Spinal cord (tissue), 10 donors: ENCODE data around the gene STYX. TPM values are rescaled to one million over a fixed set of nuclear protein-coding genes. Genes with fewer than 3 reads are reported as not detected.

Experiments used
- DNase-seq, 6 donors: peaks; one replicate each; pipeline versions ENCODE4 v3.0.0 to v3.0.0-alpha.2; 2013 to 2015; ENCODE audit warnings: low spot score in 6 of 6, low read depth in 4 of 6
- H3K27ac ChIP-seq: one replicate; pipeline ENCODE4 v1.5.1; 2013; ENCODE audit warnings: low read depth, low read length, control low read depth
- H3K27me3 ChIP-seq: one replicate; pipeline ENCODE4 v1.6.1; 2013; ENCODE audit warnings: low read length; ENCODE audit not compliant: control insufficient read depth, insufficient read depth
- H3K36me3 ChIP-seq: one replicate; pipeline ENCODE4 v1.6.1; 2013; ENCODE audit warnings: low read length; ENCODE audit not compliant: control insufficient read depth, insufficient read depth
- H3K4me1 ChIP-seq: one replicate; pipeline ENCODE4 v1.6.1; 2013; ENCODE audit warnings: low read length; ENCODE audit not compliant: control insufficient read depth, insufficient read depth
- H3K4me3 ChIP-seq: one replicate; pipeline ENCODE4 v1.5.1; 2013; ENCODE audit warnings: low read depth, low read length, control low read depth
- H3K9me3 ChIP-seq: one replicate; pipeline ENCODE4 v1.6.1; 2013; ENCODE audit warnings: low read length; ENCODE audit not compliant: control insufficient read depth, insufficient read depth
- WGBS: methylation state at CpG from one replicate; pipeline ENCODE4 v1.1.5; 2013; ENCODE audit warnings: missing lambda C conversion rate; ENCODE audit not compliant: insufficient coverage; 5-methylcytosine and 5-hydroxymethylcytosine counted together
- long read RNA-seq, 4 donors: transcript quantifications; one replicate each; lab custom pipeline, GENCODE V29; 2026
- polyA plus RNA-seq, 2 donors: library from polyadenylated mRNA; unstranded; fragments of 120-200 nt; gene quantifications; one replicate each; pipeline ENCODE4 v1.2.1, GENCODE V29; 2013; ENCODE audit not compliant: insufficient read length in 2 of 2
- total RNA-seq, 2 donors: library from RNA; depleted of rRNA in 1 of 2; stranded (reverse); fragments of 120-200 nt in 1 of 2; fragments of >200 nt in 1 of 2; gene quantifications; one replicate each; pipeline versions ENCODE4 v1.2.3 to v1.2.4, GENCODE V29; 2013 to 2014
- donor health status: healthy.

The STYX gene
- total RNA-seq (10 to 100 TPM; 10.5 to 29.7 TPM), polyA plus RNA-seq (10 to 100 TPM; 16.0 to 19.9 TPM)
- long read RNA-seq, donor 1, full-length matches to known transcripts, result 3 of 3 reads
- long read RNA-seq, donor 1, partial matches to known transcripts, result 0 of 3 reads
- long read RNA-seq, donor 1, other reads (novel, unspliced or antisense), result 0 of 3 reads
- long read RNA-seq, donor 2, full-length matches to known transcripts, result 2 of 2 reads
- long read RNA-seq, donor 2, partial matches to known transcripts, result 0 of 2 reads
- long read RNA-seq, donor 2, other reads (novel, unspliced or antisense), result 0 of 2 reads
- long read RNA-seq, donor 3, full-length matches to known transcripts, result 1 of 1 reads
- long read RNA-seq, donor 3, partial matches to known transcripts, result 0 of 1 reads
- long read RNA-seq, donor 3, other reads (novel, unspliced or antisense), result 0 of 1 reads
- long read RNA-seq, donor 4, full-length matches to known transcripts, result 4 of 4 reads
- long read RNA-seq, donor 4, partial matches to known transcripts, result 0 of 4 reads
- long read RNA-seq, donor 4, other reads (novel, unspliced or antisense), result 0 of 4 reads

GRCh38 chr14:52729925-52730708 is at the start of gene STYX:
Gene STYX, plus strand, starts transcription at chr14:52730166. Its CDS starts 309 bp downstream, at chr14:52730475.
- Histone ChIP-seq H3K27me3 (no peaks in the 10 kb centered on the region), H3K27ac (peak within 1 kb of the TSS; percentile 88), H3K36me3 (peaks cover 18% of the 10 kb centered on the region), H3K4me1 (peaks cover 9% of the 10 kb centered on the region), H3K4me3 (peak within 1 kb of the TSS; percentile 95), H3K9me3 (no peaks in the 10 kb centered on the region)
- peak; percentile 81 to 99 (median 94) for DNase-seq
- WGBS, result under 1% methylated on average over 71 of the region's 72 CpGs

GRCh38 chr14:52683985-52684520 is 45.9 kb upstream of the STYX start:
- Histone ChIP-seq H3K36me3 (peaks cover 2% of the 10 kb centered on the region), H3K4me3 (no peak overlapping the region), H3K27me3 (no peaks in the 10 kb centered on the region), H3K27ac (no peak overlapping the region), H3K4me1 (no peaks in the 10 kb centered on the region), H3K9me3 (no peaks in the 10 kb centered on the region)
- WGBS, result no CpG with 5 or more reads among the region's 2 CpGs
- DNase-seq, result no peak

- Histone ChIP-seq H3K27me3 (no peaks in the 10 kb centered on the region), H3K4me3 (no peak overlapping the region), H3K9me3 (no peaks in the 10 kb centered on the region), H3K36me3 (peaks cover 2% of the 10 kb centered on the region), H3K27ac (no peak overlapping the region), H3K4me1 (no peaks in the 10 kb centered on the region)
- DNase-seq, result no peak
- WGBS, result no CpG with 5 or more reads among the region's 1 CpG
Measured at GRCh38 chr14:52686176-52686575, 43.8 kb upstream of the STYX start.

DNA sequence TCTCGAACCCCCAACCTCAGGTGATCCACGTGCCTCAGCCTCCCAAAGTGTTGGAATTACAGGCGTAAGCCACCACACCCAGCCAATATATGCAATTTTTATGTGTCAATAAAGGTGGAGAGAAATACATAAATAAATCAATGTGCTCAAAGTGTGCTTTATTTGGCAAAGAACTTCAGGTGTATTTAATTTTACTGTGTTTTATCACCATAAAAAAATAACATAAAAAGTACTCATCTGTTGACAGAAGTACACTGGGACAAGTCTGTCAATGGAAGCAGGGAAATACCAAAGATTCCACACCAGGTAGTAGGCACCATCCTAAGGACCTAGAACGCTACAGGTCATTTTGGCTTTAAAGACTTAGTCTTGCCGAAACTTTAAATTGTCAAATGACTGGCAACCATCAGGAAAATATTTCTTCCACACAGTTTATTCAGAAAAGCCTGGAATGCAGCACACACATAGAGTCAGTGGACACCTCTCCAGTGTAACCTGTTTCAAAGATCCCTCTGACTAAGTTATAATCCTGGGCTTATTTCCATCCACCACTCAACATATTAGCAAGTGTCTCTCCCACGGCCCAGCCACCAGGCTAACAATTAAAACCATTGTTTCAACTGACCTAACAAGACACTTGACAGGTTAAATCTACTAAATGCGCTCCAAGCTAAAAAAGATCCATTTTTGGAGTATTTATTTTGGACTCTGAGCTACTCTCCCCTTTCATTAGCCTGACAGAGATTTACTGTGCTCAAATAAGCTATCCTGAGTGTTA is 38.8 kb upstream of the STYX start:
- H3K4me1 ChIP-seq, result peaks cover 7% of the 10 kb centered on the region
- no peak for DNase-seq
- H3K4me3 ChIP-seq, result no peak overlapping the region
- no peaks in the 10 kb centered on the region for H3K27me3 ChIP-seq
- H3K27ac ChIP-seq, result no peak overlapping the region
- no peaks in the 10 kb centered on the region for H3K36me3 ChIP-seq
- H3K9me3 ChIP-seq, result no peaks in the 10 kb centered on the region
- WGBS, result 87% methylated on average over 3 of the region's 7 CpGs

GRCh38 chr14:52692248-52692962 is 37.6 kb upstream of the STYX start:
- H3K9me3 ChIP-seq, result no peaks in the 10 kb centered on the region

GRCh38 chr14:52693036-52693435 is 36.9 kb upstream of the STYX start:
- Histone ChIP-seq H3K27me3 (no peaks in the 10 kb centered on the region), H3K4me3 (no peak overlapping the region), H3K36me3 (no peaks in the 10 kb centered on the region), H3K27ac (no peak overlapping the region), H3K9me3 (no peaks in the 10 kb centered on the region), H3K4me1 (peaks cover 7% of the 10 kb centered on the region)
- WGBS, result 58% methylated on average over 2 of the region's 3 CpGs
- DNase-seq, result no peak

More at GRCh38 chr14:52692248-52692962, 37.6 kb upstream of the STYX start:
- Histone ChIP-seq H3K36me3 (no peaks in the 10 kb centered on the region), H3K27ac (no peak overlapping the region), H3K4me1 (peaks cover 7% of the 10 kb centered on the region), H3K4me3 (no peak overlapping the region), H3K27me3 (no peaks in the 10 kb centered on the region)
- 0% methylated on average over 1 of the region's 5 CpGs for WGBS
- no peak for DNase-seq

GRCh38 chr14:52693532-52693931 is 36.4 kb upstream of the STYX start:
- Histone ChIP-seq H3K4me3 (no peak overlapping the region), H3K9me3 (no peaks in the 10 kb centered on the region)
- 96% methylated on average over 3 of the region's 7 CpGs for WGBS

GRCh38 chr14:52694761-52695480 is 35.0 kb upstream of the STYX start:
- H3K4me3 ChIP-seq, result peak overlapping the region; percentile 69
- peaks cover 7% of the 10 kb centered on the region for H3K4me1 ChIP-seq
- no peaks in the 10 kb centered on the region for H3K9me3 ChIP-seq
- peak; percentile 8 to 76 (median 32) for DNase-seq
- under 1% methylated on average over 44 of the region's 46 CpGs for WGBS
- H3K36me3 ChIP-seq, result no peaks in the 10 kb centered on the region
- no peaks in the 10 kb centered on the region for H3K27me3 ChIP-seq
- peak overlapping the region; percentile 79 for H3K27ac ChIP-seq

More at GRCh38 chr14:52693532-52693931, 36.4 kb upstream of the STYX start:
- Histone ChIP-seq H3K4me1 (peaks cover 7% of the 10 kb centered on the region), H3K36me3 (no peaks in the 10 kb centered on the region), H3K27ac (no peak overlapping the region), H3K27me3 (no peaks in the 10 kb centered on the region)
- DNase-seq, result no peak
